GM19397 (cell line): ENCODE data around the gene SFMBT1.

Experiments
- ATAC-seq: cut with Tn5 transposase; IDR thresholded peaks from one replicate; pipeline ENCODE4 v1.9.1; 2021; ENCODE audit warnings: mild to moderate bottlenecking, moderate library complexity; ENCODE audit not compliant: unreplicated experiment

The SFMBT1 gene

DNA sequence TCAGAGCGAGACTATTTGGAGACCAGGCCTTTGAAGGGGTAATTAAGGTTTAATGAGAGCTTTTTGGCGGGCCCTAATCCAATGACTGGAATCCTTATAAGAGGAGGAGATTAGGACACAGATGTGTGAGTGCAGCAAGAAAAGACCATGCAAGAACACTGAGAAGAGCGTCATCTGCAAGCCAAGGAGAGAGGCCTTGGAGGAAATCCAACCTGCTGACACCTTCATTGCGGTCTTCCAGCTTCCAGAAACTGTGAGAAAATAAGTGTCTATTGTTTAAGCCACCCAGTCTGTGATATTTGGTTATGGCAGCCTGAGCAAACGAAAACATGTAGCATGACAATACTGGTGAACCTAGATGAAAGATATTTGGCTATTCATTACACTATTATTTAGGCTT is 188.0 kb downstream of the SFMBT1 start:
- no peak for ATAC-seq

DNA sequence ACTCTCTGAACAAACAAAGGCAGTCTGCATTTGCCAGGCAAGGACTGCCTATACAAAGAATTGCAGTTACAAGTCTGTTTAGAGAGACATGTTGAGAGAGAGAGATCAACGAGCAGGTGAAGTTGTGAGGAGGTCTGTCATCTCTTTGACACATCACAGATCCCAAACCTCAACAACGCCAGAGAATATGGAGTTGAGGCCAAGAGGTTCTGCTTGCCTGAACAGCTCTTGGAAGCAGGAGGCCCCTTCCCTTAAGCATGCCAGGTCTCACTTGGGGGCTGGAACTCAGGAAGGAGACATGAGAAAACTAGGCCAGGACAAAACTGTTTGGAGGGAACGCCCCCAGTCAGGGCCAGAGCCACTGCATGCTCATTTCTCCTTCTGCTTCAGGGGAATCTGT is 188.7 kb downstream of the SFMBT1 start:
- ATAC-seq, result no peak

DNA sequence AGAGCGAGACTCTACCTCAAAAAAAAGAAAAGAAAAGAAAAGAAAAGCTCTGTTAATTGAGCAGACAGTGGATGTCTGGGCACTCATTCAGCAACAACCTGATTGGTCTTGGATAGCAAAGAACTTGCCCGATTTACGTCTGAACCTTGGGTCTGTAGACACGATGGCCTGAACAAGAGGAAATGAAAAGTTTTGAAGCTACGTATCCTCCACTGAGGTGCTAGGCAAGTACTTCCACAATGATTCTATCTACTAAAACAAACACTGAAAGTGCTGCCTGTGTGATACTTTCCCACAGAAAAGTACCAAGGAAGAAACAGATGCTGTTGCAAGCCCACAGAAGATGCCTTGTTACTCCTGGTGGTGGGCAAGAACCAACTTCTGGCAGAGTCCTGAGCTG is 189.2 kb downstream of the SFMBT1 start:
- ATAC-seq, result no peak

DNA sequence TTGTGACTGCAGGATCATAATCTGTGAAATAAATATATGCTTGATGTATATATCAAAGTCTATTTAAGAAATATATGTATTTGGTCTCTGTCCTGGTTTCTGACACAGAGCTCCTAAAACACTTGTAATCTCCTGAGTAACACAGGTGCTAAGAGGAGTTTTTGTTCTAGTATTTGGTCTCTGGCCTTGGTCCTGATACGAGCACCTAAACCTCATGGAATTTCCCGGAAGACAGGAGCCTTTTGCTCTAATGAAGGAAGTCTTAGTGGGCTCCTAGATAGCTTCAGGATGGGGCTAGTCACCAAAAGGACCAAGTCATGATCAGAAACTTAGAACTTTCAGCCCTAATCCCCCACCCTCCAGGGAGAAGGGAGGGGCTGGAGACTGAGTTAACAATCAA is 191.9 kb downstream of the SFMBT1 start:
- no peak for ATAC-seq
